Stimulated activated CD8-positive, alpha-beta memory T cell treated with anti-CD3 and anti-CD28 coated beads, Interleukin-15, amount 100 ng/mL, for 1 hour (primary cell): Measurements from ENCODE around the gene ATP6V0A1.
"Not testable (repeated sequence)": the region's sequence is repeated elsewhere in the genome, so short reads cannot be mapped to it uniquely, and the experiment has no call there.

Experiments used
- DNase-seq: peaks from one replicate; pipeline ENCODE4 v3.0.0-alpha.2; 2020; ENCODE audit warnings: low read depth

Gene ATP6V0A1

DNA sequence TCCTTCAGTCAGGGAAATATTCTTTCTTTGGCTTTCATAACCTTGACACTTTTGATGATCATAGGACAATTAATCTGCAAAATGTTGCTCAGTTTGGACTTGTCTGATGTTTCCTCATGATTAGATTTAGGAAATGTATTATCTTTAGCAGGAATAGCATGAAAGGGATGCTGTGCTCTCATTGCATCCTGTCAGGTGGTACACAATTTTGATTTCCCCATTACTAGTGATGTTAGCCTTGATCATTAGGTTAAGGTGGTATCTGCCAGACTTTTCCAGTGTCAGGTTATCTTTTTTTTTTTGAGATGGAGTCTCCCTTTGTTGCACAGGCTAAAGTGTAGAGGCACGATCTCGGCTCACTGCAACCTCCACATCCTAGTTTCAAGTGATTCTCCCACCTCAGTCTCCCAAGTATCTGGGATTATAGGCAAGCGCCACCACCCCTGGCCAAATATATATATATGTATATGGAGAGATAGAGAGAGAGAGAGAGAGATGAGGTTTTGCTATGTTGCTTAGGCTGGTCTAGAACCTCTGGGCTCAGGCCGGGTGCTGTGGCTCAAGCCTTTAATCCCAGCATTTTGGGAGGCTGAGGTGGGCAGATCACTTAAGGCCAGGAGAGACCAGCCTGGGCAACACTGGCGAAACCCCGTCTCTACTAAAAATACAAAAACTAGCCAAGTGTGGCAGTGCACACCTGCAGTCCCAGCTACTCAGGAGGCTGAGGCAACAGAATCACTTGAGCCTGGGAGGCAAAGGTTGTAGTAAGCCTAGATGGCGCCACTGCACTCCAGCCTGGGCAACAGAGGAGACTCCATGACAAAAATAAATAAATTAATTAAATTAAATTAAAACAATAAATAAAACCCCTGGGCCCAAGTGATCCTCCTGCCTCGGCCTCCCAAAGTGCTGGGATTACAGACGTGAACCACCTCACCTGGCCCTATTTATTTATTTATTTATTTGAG is 19.8 kb upstream of the ATP6V0A1 start:
- no peak for DNase-seq

DNA sequence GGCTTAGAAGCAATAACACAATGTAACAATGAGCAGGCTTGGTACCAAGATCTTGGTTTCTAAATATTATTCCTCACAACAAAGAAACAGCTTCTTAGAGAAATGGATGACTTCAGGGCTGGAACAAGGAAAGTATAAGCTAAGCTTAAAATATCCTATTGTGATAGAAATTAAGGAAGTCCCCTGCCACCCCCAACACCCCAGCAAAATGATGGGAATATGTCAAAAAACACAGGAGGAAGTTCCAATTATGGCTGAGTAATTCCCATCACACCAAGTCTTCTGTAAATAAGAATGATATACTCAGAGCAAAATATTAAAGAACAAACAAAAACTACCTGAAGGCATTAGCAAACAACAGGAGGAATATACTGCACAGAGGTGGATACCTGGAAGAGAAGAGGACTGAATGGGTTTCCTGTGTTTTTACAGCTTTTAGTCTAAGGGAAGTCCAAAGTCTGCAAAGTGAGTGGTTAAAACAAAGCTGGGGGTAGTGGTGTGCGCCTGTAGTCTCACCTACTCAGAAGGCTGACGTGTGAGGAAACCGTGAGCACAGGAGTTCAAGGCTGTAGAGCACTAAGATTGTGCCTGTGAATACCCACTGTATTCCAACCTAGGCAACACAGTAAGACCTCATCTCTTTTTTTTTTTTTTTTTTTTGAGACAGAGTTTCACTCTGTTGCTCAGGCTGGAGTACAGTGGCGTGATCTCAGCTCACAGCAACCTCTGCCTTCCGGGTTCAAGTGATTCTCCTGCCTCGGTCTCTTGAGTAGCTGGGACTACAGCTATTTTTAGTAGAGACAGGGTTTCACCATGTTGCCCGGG is 17.1 kb upstream of the ATP6V0A1 start:
- DNase-seq = no peak

DNA sequence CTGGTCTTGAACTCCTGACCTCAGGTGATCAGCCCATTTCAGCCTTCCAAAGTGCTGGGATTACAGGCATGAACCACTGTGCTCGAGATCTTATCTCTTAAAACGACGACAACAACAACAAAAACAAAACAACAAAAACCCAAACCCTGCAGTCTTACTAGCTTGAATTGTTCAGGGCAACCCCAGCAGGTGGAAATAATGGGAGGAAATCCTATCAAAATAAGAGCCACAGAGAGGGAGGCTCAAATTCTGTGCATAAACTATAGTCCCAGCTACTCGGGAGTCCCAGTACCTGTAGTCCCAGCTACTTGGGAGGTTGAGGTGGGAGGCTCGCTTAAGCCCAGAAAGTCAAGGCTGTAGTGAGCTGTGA is 16.5 kb upstream of the ATP6V0A1 start:
- no peak for DNase-seq

DNA sequence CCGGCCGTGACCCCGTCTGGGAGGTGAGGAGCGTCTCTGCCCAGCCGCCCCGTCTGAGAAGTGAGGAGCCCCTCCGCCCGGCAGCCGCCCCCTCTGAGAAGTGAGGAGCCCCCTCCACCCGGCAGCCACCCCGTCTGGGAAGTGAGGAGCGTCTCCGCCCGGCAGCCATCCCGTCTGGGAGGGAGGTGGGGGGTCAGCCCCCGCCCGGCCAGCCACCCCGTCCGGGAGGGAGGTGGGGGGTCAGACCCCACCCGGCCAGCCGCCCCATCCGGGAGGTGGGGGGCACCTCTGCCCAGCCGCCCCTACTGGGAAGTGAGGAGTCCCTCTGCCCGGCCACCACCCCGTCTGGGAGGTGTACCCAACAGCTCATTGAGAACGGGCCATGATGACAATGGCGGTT is 9.5 kb upstream of the ATP6V0A1 start:
- not testable (repeated sequence) for DNase-seq

DNA sequence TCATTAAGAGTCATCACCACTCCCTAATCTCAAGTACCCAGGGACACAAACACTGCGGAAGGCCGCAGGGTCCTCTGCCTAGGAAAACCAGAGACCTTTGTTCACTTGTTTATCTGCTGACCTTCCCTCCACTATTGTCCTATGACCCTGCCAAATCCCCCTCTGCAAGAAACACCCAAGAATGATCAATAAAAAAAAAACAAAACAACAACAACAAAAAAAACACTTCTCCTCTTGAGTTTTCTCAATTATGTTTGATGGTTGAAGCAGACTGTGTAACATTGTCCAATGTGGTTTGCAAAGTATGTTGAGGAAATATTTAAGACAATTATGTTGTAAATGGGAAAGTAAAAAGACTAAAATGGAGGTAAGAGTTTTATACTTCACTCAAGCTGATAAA is 8.8 kb upstream of the ATP6V0A1 start:
- not testable (repeated sequence) for DNase-seq

DNA sequence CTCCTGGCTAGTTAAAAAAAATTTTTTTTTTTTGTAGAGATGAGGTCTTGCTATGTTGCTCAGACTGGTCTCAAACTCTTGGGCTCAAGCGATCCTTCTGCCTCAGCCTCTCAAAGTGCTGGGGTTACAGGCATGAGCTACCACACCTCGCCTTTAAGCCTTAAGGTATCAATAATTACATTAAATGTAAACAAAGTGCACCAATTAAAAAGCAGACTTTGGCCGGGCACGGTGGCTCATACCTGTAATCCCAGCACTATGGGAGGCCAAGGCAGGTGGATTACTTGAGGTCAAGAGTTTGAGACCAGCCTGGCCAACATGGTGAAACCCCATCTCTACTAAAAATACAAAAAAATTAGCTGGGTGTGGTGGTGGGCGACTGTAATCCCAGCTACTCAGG is 7.4 kb upstream of the ATP6V0A1 start:
- not testable (repeated sequence) for DNase-seq

DNA sequence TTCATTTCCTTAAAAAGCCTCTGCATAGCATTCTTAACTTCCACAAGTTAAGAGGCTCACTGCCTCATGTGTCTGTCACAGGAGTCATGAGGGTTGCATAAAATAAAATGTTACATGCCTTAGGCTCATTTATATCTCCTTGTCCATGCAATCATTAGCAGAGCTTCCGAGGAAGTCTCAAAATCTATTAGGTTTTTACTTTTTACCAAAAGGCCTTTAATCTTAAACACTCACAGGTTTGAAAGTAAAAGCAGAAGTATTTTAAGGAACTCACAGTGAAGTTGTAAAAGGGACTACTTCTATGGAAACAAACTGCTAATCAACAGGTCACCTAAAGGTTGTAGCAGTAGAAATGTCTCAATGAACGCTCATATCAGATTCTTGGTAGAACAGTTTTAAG is 5.2 kb upstream of the ATP6V0A1 start:
- DNase-seq = no peak

DNA sequence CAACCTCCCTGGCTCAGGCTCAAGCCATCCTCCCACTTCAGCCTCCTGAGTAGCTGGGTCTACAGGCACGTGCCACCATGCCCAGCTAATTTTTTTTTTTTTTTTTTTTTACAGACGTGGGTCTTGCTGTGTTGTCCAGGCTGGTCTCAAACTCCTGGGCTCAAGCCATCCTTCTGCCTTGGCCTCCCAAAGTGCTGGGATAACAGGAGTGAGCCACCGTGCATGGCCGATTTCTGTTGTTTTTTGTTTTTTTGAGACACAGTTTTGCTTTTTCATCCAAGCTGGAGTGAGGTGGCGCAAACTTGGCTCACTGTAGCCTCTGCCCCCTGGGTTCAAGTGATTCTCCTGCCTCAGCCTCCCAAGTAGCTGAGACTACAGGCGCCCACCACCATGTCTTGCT is 3.7 kb upstream of the ATP6V0A1 start:
- DNase-seq = not testable (repeated sequence)

DNA sequence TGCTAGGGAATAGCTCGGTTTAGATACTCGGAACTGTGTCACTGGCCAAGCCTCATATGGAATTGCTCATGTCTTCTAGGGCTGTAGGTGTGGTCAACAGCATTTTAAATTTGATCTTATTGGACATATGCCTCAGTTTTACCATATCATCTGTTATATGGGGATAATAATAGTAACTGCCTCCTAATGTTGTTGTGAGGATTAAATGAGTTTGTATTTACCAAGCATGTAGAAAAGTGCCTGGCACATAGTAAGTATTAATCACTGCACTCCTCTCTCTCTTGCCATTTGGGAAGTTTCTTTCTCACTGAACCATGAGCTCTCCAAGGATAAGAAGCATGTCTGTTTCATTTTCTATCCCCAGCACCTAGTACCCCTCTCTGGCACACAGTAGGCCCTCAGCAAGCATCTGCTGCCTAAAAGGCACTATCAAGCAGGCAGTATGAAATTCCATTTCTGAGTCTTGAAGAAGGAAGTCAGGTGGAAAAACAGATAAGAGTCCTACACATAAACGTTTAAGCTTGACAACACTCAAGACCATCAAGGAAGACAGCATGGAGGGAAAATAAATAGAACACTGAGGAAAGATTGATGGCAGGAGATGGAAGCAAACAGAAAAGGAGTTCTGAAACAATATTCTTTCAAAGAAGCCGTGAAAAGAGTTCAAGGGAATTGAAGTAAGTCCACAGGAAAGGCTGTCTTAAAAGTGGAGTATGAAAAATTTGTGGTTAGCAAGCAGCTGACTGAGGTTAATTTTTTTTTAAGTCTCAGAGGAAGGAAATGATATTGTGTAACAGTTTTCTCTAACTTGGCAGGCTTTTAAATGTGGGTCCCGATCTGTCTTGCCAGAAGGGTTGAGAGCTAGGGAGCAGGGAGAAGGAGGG is 2.2 kb upstream of the ATP6V0A1 start:
- DNase-seq = no peak

DNA sequence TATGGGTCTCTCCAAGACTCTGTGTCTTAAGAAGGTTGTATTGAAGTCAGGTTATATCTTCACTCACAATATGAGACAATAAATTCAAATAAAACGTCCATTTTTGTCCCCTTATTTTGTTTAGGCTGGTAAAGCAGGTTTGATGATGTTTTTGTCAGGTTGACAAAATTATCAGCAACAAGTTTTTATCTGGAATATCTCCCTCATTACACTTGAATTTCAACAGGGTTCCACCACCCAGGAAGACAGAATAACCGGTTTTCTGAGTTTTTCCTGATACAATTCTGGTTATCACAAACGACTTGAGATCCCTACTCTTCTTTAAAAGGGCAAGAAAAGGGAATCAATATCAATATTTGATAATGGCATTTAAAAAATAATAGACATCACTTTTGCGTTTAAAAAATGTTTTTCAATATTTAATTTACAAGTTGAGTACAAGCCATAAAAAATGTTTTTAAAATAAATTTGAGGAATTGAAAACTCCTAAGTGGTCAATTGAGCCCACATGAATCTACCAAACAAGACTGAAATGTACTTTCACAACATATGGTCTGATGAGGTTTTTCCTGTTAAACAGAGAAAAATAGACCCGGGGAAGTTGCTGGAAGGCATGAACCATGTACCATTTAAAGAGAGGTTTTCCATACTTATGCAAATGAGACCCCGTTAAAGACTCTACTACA is 1.4 kb upstream of the ATP6V0A1 start:
- DNase-seq = no peak

DNA sequence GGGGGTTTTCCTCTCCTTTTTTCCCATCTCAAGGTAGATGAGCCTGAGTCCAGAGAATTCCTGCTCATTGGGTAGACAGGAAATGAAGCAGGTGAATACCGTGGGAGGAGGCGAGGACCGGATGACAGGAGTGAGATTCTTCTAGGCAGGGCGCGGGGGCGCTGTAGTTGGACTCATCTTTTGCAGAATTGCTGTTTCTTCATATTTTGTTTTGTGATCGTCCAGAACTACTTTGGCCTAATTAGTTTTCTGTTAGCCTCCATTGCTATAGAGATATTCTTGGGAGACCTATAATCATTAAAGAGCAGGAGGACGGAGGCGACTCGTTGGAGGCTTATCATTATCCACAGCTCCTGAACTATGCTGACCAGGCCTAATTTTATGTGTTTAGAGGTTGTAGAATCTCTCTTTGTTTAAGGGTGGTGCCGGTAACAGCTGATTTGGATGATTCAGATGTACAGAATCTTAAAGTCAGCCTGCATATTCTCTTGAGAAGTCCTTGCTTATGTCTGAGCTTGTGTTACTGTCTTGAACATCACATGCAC is 650 bp downstream of the ATP6V0A1 start:
- no peak for DNase-seq

DNA sequence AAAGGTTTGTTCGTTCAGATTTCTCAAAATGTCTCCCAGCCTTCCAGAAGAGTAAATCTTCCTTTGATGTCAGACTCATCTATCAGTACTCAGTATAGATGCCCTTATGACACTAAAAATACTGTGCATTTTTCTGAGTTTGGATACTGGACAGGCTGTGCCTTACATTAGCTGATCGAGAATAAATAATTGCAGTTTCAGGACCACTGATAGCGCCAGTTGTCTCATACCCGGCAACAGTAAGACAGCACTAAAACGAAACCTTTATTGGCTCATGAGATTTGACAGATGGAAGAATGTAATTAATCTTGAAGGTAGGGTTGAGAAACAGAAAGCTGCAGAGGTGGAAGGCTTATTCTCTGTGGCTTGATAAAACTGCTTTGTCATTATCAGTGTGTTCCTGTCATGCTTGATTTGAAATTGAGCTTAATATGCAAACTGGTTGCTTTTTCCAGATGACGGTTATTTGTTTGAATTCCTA is 1.2 kb downstream of the ATP6V0A1 start:
- DNase-seq = no peak

DNA sequence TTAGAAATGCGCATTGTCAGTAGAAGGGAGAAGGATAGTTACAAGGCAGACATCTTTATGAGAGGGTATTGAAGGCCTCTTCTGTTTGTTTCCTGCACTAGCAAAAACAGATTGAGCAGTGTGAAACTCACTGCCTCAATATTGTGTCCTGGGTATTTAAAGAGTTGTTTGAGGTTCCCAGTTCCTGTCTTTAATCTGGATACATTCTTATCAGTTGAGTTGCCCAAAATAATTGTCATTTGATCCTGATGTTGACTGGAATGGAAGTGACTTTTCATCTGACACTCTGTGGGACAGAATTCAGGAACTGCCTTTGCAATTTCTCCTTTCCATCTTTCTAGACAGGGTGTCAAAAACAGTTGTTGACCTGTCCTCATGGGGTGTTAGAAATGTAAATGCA is 1.7 kb downstream of the ATP6V0A1 start:
- no peak for DNase-seq

DNA sequence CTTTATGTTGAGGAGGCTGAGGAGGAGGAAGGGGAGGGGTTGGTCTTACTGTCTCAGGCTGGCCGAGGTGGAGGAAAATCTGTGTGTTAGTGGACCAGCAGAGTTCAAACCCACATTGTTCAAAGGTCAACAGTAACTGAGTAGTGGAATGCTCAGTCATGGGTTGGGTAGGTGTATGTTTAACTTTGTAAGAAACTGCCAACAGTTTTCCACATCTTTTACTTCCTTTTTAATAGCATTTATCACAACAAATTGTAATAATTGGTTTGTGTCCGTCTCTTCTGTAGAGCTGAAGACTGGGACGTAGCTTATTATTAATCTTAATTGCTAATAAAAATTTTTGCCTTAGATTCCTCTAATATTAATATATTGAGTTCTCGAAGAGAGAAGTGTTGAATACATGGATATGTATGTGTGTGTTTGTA is 5.3 kb downstream of the ATP6V0A1 start:
- DNase-seq = no peak

DNA sequence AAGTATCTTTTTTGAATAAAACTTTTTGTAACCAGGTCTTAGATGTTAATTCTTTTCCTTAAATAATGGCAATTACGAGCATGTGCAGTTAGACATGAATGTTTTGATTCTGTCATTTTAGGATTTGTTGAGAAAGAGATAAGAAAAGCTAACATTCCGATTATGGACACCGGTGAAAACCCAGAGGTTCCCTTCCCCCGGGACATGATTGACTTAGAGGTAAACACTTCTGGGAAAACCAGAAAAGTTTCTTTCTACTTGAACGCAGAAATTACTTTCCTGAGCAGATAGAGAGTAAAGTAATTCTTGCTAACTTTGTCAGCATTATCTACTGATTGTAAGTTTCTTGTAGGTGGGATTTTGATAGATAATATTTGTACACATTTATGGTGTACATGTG is 9.2 kb downstream of the ATP6V0A1 start:
- DNase-seq = no peak

DNA sequence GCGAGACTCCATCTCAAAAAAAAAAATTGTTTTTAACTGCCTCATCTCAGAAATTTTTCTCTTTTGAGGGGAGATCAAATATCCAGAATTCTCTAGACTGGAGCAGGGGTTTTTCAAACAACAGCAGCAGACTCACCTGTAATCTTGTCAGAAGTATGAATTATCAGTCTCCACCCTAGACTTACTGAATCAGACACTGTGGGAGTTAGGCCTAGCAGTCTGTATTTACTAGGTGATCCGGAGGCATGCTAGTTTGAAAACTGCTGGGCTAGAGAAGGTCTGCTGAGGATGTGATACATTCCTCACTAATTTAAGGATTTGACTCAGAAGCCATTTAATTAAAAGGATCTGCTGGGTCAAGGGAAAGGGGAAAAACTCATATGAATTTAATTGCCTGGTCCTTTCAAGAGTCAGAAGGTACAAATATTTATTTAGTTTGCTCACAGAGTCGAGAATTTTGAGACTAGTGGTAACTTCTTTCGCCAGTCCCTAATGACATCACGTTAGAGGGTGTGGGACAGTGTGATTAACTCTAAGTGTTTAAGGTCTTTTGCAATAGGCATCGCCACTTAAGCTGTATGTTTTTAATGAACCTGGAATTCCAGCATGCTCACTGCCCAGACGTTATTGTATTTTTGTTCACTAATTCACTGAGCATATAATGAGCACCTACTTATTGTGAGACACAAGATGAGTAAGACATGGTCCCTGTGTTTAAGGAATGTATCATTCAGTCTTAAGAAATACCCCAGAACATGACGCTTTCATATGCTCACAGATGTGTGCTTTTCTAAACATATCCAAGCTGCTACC is 14.2 kb downstream of the ATP6V0A1 start:
- no peak for DNase-seq

DNA sequence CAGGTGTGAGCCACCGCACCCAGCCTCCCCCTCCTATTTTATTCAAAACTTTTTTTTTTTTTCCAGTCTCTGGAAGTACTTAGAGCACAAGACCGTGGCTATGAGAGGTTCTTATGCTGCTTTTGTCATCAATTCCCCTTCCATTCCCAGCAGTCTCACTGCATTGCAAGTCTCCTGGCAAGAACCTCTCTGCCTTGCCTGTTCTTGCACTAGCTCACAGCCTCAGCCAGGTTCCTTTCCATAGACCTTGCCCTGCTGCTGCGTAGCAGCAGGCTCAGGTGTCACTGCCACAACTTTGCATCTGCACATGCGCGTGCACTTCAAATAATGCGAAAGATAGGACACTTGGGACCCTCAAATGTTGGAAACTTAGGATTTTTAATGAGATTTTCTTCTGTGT is 15.6 kb downstream of the ATP6V0A1 start:
- no peak for DNase-seq

DNA sequence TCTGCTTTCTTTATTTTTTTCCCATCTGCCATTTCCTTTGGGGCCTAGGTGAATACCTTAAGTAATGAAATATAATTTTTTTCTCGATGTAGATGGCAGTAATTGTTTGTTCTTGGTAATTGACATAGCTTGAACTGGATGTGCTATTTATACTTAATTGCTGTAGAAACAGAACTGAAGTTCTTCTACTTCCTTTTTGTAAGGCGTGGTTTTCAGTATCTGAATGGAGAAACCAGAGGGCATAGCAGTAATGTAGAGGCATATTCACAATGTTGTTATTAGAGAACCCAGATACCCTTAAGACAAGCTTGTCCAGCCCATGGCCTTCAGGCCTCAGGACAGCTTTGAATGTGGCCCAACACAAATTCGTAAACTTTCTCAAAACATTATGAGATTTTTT is 16.4 kb downstream of the ATP6V0A1 start:
- no peak for DNase-seq

DNA sequence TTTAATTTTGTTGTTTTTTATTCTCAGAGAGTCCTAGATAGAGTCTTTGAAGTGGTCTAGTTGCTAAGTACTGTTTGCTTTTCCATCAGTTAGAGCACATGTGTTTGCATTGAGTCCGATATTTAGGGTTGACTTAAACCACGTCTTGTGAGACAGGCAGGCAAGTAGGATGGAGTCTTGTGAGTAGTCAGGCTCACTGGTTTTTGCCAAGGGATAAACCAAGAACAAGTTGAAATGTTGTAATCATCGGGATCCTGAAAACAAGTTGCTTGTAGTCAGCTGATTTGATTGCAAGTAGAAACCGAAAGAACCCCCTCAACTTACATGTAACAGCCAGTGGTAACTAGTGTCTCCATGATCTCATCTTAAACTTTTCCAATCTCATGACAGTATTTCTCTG is 17.2 kb downstream of the ATP6V0A1 start:
- DNase-seq = no peak

DNA sequence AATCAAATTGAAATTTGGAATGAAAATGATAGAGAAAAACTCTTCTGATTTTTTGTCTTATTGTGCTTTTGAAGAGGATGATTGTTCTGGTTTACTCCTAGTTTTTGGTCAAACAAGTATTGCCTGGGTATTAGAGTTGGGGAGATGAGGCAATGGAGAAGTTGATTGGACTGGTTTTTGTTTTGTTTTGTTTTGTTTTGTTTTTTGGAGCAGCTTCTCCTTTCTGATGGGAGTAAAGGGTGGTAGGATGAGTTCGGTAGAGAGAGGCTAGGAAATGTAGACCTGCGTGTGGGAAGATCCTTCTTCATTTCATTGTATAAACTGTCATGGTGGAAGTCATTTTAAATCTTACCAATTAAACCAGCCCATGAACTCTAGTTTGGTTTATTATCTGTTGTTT is 17.7 kb downstream of the ATP6V0A1 start:
- no peak for DNase-seq
